HG02678 (cell line): ENCODE measurements around the gene ZAP70.

Experiments used
- ATAC-seq: cut with Tn5 transposase; IDR thresholded peaks from one replicate; pipeline ENCODE4 v1.9.1; 2021; ENCODE audit warnings: mild to moderate bottlenecking, moderate library complexity; ENCODE audit not compliant: unreplicated experiment

ZAP70 gene

DNA sequence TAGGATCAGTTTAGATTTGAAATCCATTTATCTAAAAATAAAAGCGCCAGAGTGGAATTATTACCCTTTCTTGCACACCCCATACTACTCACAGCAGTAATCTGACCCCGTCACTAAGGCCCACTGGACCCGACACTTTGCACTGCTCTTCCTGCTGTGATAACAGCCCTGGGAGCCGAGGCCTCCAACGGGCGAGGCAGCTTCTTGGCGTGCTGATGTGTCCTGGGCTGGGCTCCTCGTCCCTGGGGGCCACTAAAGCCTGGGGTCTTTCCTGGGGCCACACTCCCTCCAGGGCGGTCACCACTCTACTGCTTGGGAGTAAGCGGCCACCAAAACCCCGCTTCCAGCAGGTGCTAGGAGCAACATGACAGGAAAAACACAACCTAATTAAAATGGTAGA is 61.7 kb downstream of the ZAP70 start:
- ATAC-seq, result no peak

GRCh38 chr2:97779141-97779540 is 65.8 kb downstream of the ZAP70 start:
- no peak for ATAC-seq

GRCh38 chr2:97781981-97782380 is 68.6 kb downstream of the ZAP70 start:
- ATAC-seq, result no peak

- ATAC-seq, result no peak
Observed at GRCh38 chr2:97784953-97785352, 71.6 kb downstream of the ZAP70 start.

- no peak for ATAC-seq
Observed at GRCh38 chr2:97785818-97786217, 72.4 kb downstream of the ZAP70 start.

- ATAC-seq, result no peak
Observed at GRCh38 chr2:97788986-97789644, 75.7 kb downstream of the ZAP70 start.
